BJ (cell line): ENCODE results near the gene ZFAND3. TPM values are rescaled to one million over a fixed set of nuclear protein-coding genes. Genes with fewer than 3 reads are reported as not detected.

ENCODE experiments used
- CTCF ChIA-PET: fragments of 350-600 bp; formaldehyde crosslinking; extraction: SDS; loops from one replicate; lab custom pipeline; 2021; ENCODE audit warnings: antibody characterized with exemption, inconsistent platforms; lab: Yijun Ruan, JAX
- POLR2A ChIA-PET: fragments of 300-600 bp; sonication (Branson Sonifier 250); formaldehyde crosslinking; extraction: SDS; loops from one replicate; lab custom pipeline; 2021; ENCODE audit warnings: antibody characterized with exemption; lab: Charles Lee
- DNase-seq: peaks from one replicate; pipeline ENCODE4 v3.0.0-alpha.2; 2011; ENCODE audit warnings: low read depth
- H3K27me3 ChIP-seq: 2 replicates; pipeline ENCODE4 v1.6.0; 2011; ENCODE audit warnings: low read length; ENCODE audit not compliant: control insufficient read depth, insufficient read depth
- H3K36me3 ChIP-seq: 2 replicates; pipeline ENCODE4 v1.5.1; 2011; ENCODE audit warnings: low read length; ENCODE audit not compliant: control insufficient read depth, insufficient read depth
- H3K4me3 ChIP-seq: 2 replicates; pipeline ENCODE4 v1.5.1; 2011; ENCODE audit warnings: low read depth, mild to moderate bottlenecking, control low read depth, low read length
- CTCF ChIP-seq: IDR thresholded peaks from 2 replicates; pipeline ENCODE4 v1.5.1; 2011; ENCODE audit warnings: low read depth, mild to moderate bottlenecking, control low read depth, inconsistent platforms, low read length, moderate library complexity; ENCODE audit not compliant: insufficient read depth
- polyA plus RNA-seq: library from polyadenylated mRNA; depleted of rRNA; stranded (reverse); fragments of >200 nt; gene quantifications from 2 replicates; pipeline ENCODE4 v1.2.3, GENCODE V29; 2011

Gene ZFAND3
- polyA plus RNA-seq, 1 experiment, result 15.5 TPM

- ChIA-PET CTCF (interaction anchor here (1.8 kb wide), 1 partner anchor 13 kb away, joined by 10 read pairs; no protein-coding TSS in a partner anchor), POLR2A (no interaction called here)
- no peak for DNase-seq
- TF ChIP-seq CTCF, result no peak
- no peaks in the 10 kb centered on the region for H3K27me3 ChIP-seq
- no peak overlapping the region for H3K4me3 ChIP-seq
- no peaks in the 10 kb centered on the region for H3K36me3 ChIP-seq
These were observed 201.1 kb downstream of the ZFAND3 start for GRCh38 chr6:38020593-38020992.

GRCh38 chr6:38021029-38021428, 201.5 kb downstream of the ZFAND3 start:
- Histone ChIP-seq H3K4me3 (no peak overlapping the region), H3K27me3 (no peaks in the 10 kb centered on the region), H3K36me3 (no peaks in the 10 kb centered on the region)
- DNase-seq, result no peak
- ChIA-PET CTCF (interaction anchor here (1.8 kb wide), 1 partner anchor 12 kb away, joined by 10 read pairs; no protein-coding TSS in a partner anchor), POLR2A (no interaction called here)
- no peak for TF ChIP-seq CTCF

GRCh38 chr6:38021571-38021970, 202.0 kb downstream of the ZFAND3 start:
- H3K27me3 ChIP-seq, result no peaks in the 10 kb centered on the region
- ChIA-PET CTCF (interaction anchor here (1.8 to 2.3 kb wide), 2 partner anchors 11 to 12 kb away, joined by 10 to 16 read pairs; no protein-coding TSS in a partner anchor), POLR2A (no interaction called here)
- no peaks in the 10 kb centered on the region for H3K36me3 ChIP-seq
- no peak overlapping the region for H3K4me3 ChIP-seq
- no peak for DNase-seq
- no peak for TF ChIP-seq CTCF

GRCh38 chr6:38022688-38023087, 203.2 kb downstream of the ZFAND3 start:
- no peak for TF ChIP-seq CTCF
- ChIA-PET POLR2A (no interaction called here), CTCF (interaction anchor here (1.4 to 2.3 kb wide), 2 partner anchors 10 to 331 kb away, joined by 5 to 16 read pairs; no protein-coding TSS in a partner anchor)
- Histone ChIP-seq H3K36me3 (no peaks in the 10 kb centered on the region), H3K4me3 (no peak overlapping the region), H3K27me3 (no peaks in the 10 kb centered on the region)
- DNase-seq, result no peak

GRCh38 chr6:38024908-38025307, 205.4 kb downstream of the ZFAND3 start:
- no peak overlapping the region for H3K4me3 ChIP-seq
- no peak for TF ChIP-seq CTCF
- no peak for DNase-seq
- POLR2A ChIA-PET, result interaction anchor here (0.5 kb wide), 1 partner anchor 184 kb away, joined by 6 read pairs; no protein-coding TSS in a partner anchor
- H3K36me3 ChIP-seq, result no peaks in the 10 kb centered on the region
- CTCF ChIA-PET, result interaction anchor here (1.1 kb wide), 1 partner anchor 242 kb away, joined by 3 read pairs; no protein-coding TSS in a partner anchor
- H3K27me3 ChIP-seq, result no peaks in the 10 kb centered on the region
